ENCODE measurements around the gene KIF13A. TPM values are rescaled to one million over a fixed set of nuclear protein-coding genes. Genes with fewer than 3 reads are reported as not detected.
"Not testable (repeated sequence)": the region's sequence is repeated elsewhere in the genome, so short reads cannot be mapped to it uniquely, and the experiment has no call there.

KIF13A gene
- not detected in 2 replicates for total RNA-seq

DNA sequence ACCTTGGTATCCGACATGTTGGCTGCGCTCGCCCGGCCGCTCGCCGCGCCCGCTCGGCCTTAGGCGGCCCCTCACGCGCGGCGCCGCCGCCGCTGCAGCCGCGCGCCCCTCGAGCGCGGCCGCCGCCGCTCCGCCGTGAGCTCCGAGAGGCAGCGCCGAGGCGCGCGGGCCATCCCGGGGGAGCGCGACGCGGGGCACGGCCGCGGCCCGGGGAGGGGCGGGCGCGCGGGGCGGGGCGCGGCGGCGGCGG is at the start of gene KIF13A:
Gene KIF13A (minus strand): TSS at position 189 of the 250 bp plus-strand sequence. CDS start 172 bp downstream, at position 17.
- DNase-seq (ENCODE audit: low spot score) = no peak
- intact Hi-C loops (cut with micrococcal nuclease) = loop anchor here (10.0 kb wide), 2 partner anchors 383 to 517 kb away; partner anchors contain the start of gene FAM8A1

DNA sequence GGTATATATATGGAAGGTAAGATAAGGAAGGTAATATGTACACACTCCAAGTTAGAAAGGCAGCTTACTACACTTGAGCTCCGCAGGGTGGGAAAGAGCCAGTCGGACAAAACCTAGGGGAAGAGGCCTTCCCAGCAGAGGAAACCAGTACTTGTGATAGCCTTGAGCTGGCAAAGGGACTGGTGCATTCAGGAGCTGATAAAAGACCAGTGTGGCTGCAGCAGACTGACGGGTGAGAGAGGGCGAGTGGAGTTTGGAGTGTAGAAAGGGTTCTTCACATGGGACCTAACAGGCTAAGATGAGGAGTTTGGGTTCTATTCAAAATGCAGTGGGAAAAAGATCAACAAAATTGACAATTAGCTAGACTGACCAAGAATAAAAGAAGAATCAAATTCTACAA is 49.3 kb upstream of the KIF13A start:
- H3K36me3 Mint-ChIP-seq (ENCODE audit: low read depth) = no peaks in the 10 kb centered on the region
- intact Hi-C loops (cut with micrococcal nuclease) = no loop called here
- H3K4me1 Mint-ChIP-seq (ENCODE audit: low read depth) = no peaks in the 10 kb centered on the region
- peaks cover 8% of the 10 kb centered on the region for H3K27me3 Mint-ChIP-seq (ENCODE audit: insufficient read depth)
- no peaks in the 10 kb centered on the region for H3K9me3 Mint-ChIP-seq
- no peak for DNase-seq (ENCODE audit: low spot score)
- no peak overlapping the region for H3K4me3 Mint-ChIP-seq
- no peak overlapping the region for H3K27ac Mint-ChIP-seq

More for the DNA sequence above, at the start of gene KIF13A:
- no peaks in the 10 kb centered on the region for H3K9me3 Mint-ChIP-seq
- peaks cover 69% of the 10 kb centered on the region for H3K27me3 Mint-ChIP-seq (ENCODE audit: insufficient read depth)
- H3K4me3 Mint-ChIP-seq = peak within 1 kb of the TSS; percentile 85
- H3K36me3 Mint-ChIP-seq (ENCODE audit: low read depth) = peaks cover 4% of the 10 kb centered on the region
- H3K27ac Mint-ChIP-seq = no peak within 1 kb of the TSS
- H3K4me1 Mint-ChIP-seq (ENCODE audit: low read depth) = peaks cover 9% of the 10 kb centered on the region

DNA sequence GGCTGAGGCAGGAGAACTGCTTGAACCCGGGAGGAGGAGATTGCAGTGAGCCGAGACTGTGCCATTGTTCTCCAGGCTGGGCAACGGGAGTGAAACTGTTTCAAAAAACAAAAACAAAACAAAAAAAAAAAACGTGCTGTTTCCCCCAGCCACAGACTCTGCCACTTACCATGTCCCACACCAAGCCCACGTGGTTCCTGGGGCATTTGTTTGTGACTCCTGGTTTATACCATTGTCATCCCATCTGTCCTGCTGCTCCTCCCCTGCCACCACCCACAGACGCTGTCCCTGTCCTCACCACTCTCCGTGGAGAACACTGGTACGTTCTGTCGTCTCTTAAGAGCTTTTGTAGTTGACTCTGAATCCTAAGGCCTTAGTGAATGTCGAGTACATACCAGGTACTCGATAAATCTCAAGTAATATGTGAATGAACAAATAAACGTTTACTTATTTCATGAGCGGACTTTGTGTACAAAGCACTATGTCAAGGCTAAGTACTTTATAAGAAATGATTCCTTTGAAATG is 48.0 kb upstream of the KIF13A start:
- Mint-ChIP-seq H3K4me1 (ENCODE audit: low read depth) (no peaks in the 10 kb centered on the region), H3K9me3 (no peaks in the 10 kb centered on the region), H3K27me3 (ENCODE audit: insufficient read depth) (peaks cover 5% of the 10 kb centered on the region), H3K4me3 (no peak overlapping the region), H3K36me3 (ENCODE audit: low read depth) (no peaks in the 10 kb centered on the region), H3K27ac (no peak overlapping the region)
- intact Hi-C loops (cut with micrococcal nuclease) = no loop called here
- no peak for DNase-seq (ENCODE audit: low spot score)

DNA sequence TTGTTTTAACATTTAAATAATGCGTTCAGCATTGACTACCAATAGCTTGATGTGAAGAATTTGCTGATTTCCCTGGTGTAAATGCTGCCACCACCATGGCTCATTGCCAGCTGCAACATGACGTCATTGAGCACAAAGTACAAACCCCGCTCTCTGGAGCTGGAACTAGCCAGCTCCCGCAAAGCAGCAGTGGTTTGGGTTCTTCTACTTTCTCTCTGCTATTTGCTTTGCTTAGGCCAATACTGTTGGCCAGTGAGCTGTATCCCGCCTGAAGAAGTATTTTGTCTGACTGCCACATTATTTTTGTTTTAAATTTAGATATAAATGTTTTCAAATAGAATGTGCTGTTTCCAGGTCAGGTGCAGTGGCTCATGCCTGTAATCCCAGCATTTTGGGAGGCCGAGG is 47.4 kb upstream of the KIF13A start:
- Mint-ChIP-seq H3K4me3 (no peak overlapping the region), H3K27ac (no peak overlapping the region), H3K9me3 (no peaks in the 10 kb centered on the region), H3K36me3 (ENCODE audit: low read depth) (no peaks in the 10 kb centered on the region), H3K4me1 (ENCODE audit: low read depth) (no peaks in the 10 kb centered on the region), H3K27me3 (ENCODE audit: insufficient read depth) (peaks cover 5% of the 10 kb centered on the region)
- intact Hi-C loops (cut with micrococcal nuclease) = no loop called here
- DNase-seq (ENCODE audit: low spot score) = no peak

DNA sequence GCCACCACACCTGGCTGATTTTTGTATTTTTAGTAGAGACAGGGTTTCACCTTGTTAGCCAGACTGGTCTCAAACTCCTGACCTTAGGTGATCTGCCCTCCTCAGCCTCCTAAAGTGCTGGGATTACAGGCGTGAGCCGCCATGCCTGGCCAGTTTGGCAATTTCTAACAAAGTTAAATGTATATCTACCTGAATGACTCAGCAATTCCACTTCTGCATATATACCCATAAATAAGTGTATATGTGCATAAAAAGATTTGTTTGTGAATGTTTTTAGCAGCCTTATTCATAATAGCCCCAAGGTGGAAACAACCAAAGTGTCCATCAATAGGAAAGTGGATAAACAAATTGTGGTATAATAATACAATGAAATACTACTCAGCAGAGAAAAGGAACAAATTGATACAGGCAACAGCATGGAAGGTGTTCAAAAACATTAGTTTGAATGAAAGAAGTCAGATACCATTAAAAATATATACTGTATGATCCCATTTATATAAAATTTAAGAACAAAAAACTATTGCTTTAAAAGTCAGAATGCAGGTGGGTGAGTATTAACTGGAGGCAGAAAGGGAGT is 44.3 kb upstream of the KIF13A start:
- Mint-ChIP-seq H3K4me1 (ENCODE audit: low read depth) (no peaks in the 10 kb centered on the region), H3K36me3 (ENCODE audit: low read depth) (no peaks in the 10 kb centered on the region), H3K9me3 (no peaks in the 10 kb centered on the region), H3K27me3 (ENCODE audit: insufficient read depth) (peaks cover 3% of the 10 kb centered on the region), H3K27ac (no peak overlapping the region), H3K4me3 (no peak overlapping the region)
- DNase-seq (ENCODE audit: low spot score) = no peak
- intact Hi-C loops (cut with micrococcal nuclease) = no loop called here

DNA sequence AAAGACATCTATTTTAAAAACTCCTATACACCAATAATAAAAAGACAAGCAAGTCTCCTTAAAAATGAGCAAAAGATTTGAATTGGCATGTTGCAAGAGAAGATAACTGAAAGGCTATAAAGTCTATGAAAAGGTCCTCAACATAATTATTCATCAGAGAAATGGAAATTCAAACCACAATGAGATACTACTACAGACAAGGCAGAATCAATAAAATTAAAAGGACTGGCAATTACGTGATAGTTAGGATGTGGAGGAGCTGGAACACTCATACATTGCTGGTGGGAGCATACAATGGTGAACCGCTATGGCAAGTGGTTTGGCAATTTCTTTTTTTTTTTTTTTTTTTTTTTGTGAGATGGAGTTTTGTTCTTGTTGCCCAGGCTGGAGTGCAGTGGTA is 43.8 kb upstream of the KIF13A start:
- H3K27me3 Mint-ChIP-seq (ENCODE audit: insufficient read depth) = peaks cover 2% of the 10 kb centered on the region
- H3K9me3 Mint-ChIP-seq = no peaks in the 10 kb centered on the region
- no peaks in the 10 kb centered on the region for H3K36me3 Mint-ChIP-seq (ENCODE audit: low read depth)
- intact Hi-C loops (cut with micrococcal nuclease) = no loop called here
- H3K4me3 Mint-ChIP-seq = no peak overlapping the region
- DNase-seq (ENCODE audit: low spot score) = no peak
- no peak overlapping the region for H3K27ac Mint-ChIP-seq
- H3K4me1 Mint-ChIP-seq (ENCODE audit: low read depth) = no peaks in the 10 kb centered on the region

DNA sequence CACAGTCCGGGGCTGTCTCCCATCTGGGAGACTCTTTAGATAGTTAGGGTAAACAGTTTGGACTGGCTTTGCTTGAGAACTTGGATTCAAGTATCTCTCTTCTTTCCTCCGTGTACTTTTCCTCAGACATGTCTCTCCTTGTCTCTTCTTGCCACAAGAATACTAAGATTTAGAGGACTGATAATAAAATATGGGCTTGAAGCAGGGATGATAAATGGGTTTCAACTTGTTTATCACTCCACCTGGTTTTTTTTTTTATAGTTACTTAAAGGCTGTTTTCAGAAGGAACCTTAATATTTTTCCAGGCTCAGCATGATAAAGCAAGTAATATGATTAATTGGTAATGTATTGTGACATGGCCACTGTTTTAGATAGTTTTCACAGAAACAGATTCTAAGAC is 40.9 kb upstream of the KIF13A start:
- Mint-ChIP-seq H3K4me1 (ENCODE audit: low read depth) (no peaks in the 10 kb centered on the region), H3K9me3 (no peaks in the 10 kb centered on the region), H3K36me3 (ENCODE audit: low read depth) (no peaks in the 10 kb centered on the region), H3K27ac (no peak overlapping the region), H3K27me3 (ENCODE audit: insufficient read depth) (peaks cover 2% of the 10 kb centered on the region), H3K4me3 (no peak overlapping the region)
- intact Hi-C loops (cut with micrococcal nuclease) = no loop called here
- no peak for DNase-seq (ENCODE audit: low spot score)

DNA sequence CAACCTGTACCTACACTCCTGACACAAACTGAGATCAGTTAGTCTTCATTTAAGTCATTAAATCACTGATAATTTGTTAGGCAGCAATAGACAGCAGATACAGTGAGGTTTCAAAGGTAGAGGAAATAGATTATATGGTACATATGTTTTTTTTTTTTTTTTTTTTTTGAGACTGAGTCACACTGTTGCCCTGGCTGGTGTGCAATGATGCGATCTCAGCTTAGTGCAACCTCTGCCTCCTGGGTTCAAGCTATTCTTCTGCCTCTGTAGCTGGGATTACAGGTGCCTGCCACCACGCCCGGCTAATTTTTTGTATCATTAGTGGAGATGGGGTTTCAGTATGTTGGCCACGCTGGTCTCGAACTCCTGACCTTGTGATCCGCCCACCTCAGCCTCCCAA is 38.2 kb upstream of the KIF13A start:
- no peaks in the 10 kb centered on the region for H3K9me3 Mint-ChIP-seq
- no peak overlapping the region for H3K4me3 Mint-ChIP-seq
- intact Hi-C loops (cut with micrococcal nuclease) = no loop called here
- no peaks in the 10 kb centered on the region for H3K4me1 Mint-ChIP-seq (ENCODE audit: low read depth)
- no peak for DNase-seq (ENCODE audit: low spot score)
- H3K27me3 Mint-ChIP-seq (ENCODE audit: insufficient read depth) = peaks cover 2% of the 10 kb centered on the region
- no peaks in the 10 kb centered on the region for H3K36me3 Mint-ChIP-seq (ENCODE audit: low read depth)
- no peak overlapping the region for H3K27ac Mint-ChIP-seq

DNA sequence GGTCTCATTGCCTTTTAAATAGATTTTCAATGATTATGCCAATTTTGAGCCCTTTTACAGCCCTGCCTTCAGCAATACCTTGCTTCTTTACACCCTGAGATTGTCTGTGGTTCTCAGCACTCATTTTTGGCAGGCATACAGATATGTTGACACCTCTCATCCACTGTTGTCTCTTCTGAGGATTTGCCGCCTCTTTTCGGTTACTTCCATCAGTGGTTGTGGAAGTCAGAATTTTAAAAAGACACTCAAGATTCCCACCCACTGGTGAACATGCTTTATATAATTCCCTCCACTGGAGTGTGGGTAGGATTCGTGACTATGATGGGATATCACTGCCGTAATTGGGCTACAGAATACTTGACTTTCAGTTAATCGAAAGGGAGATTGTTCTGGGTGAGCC is 37.4 kb upstream of the KIF13A start:
- H3K27ac Mint-ChIP-seq = no peak overlapping the region
- no peak overlapping the region for H3K4me3 Mint-ChIP-seq
- DNase-seq (ENCODE audit: low spot score) = no peak
- no peaks in the 10 kb centered on the region for H3K4me1 Mint-ChIP-seq (ENCODE audit: low read depth)
- peaks cover 2% of the 10 kb centered on the region for H3K27me3 Mint-ChIP-seq (ENCODE audit: insufficient read depth)
- no peaks in the 10 kb centered on the region for H3K36me3 Mint-ChIP-seq (ENCODE audit: low read depth)
- H3K9me3 Mint-ChIP-seq = no peaks in the 10 kb centered on the region
- intact Hi-C loops (cut with micrococcal nuclease) = no loop called here

DNA sequence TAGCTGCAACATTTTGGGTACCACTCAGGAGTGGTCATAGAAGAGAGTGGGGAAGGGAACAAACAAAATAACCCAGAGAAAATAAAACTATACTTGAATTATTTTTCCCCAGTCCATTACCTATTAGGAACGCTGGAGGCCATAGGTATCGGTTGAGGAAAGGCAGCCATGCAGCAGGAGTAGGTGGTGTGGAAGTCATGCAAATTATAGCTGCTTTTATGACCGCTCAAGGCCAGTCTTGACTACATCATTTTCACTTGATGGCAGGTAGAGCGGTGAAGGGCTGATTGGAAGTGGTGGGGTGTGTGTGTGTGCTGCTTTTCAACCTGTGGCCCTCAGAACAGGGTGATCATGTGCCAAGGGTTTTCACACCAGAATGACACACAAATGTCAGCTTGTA is 36.5 kb upstream of the KIF13A start:
- H3K4me1 Mint-ChIP-seq (ENCODE audit: low read depth) = no peaks in the 10 kb centered on the region
- no peaks in the 10 kb centered on the region for H3K9me3 Mint-ChIP-seq
- H3K4me3 Mint-ChIP-seq = no peak overlapping the region
- peaks cover 2% of the 10 kb centered on the region for H3K27me3 Mint-ChIP-seq (ENCODE audit: insufficient read depth)
- no peak for DNase-seq (ENCODE audit: low spot score)
- H3K27ac Mint-ChIP-seq = no peak overlapping the region
- intact Hi-C loops (cut with micrococcal nuclease) = no loop called here
- no peaks in the 10 kb centered on the region for H3K36me3 Mint-ChIP-seq (ENCODE audit: low read depth)

DNA sequence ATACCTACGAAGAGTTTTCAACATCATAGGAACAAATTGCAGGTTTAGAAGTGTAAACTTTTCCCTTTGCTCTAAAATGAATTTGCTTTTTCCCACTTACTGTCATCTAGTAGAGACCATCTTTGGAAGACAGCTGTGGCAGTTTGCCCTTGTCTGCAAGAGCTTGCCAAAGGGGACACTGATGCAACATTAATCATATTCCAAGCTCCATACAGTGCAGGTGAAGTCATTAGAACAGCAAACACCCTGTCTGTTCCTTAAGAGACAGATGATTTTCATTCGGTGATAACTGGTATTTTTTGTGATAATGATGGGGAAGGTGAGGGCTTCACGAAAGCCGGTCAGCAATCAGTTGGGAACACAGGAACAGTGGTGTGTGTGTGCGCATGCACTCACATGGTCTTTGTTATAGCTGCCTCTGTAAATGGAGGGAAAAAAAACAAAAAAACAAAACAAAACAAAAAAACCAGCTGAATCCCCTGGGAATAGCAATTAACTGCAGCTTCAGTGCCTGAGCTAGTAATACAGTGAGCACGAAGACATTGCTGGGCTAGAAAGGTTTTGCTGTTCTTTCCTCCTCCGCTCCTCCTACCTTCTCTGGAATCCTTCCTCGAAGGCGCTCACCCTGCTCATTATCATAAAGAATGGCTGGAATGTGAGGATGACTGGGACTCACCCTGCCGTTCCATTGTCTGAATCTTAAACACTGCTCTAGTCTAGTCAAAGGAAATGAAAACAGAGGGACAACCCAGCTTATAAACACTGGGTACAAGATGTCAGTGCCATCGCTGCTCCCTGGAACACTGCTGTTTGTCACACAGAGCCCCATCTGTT is 35.2 kb upstream of the KIF13A start:
- no peak for DNase-seq (ENCODE audit: low spot score)
- no peaks in the 10 kb centered on the region for H3K9me3 Mint-ChIP-seq
- H3K4me1 Mint-ChIP-seq (ENCODE audit: low read depth) = no peaks in the 10 kb centered on the region
- intact Hi-C loops (cut with micrococcal nuclease) = no loop called here
- H3K27me3 Mint-ChIP-seq (ENCODE audit: insufficient read depth) = no peaks in the 10 kb centered on the region
- H3K36me3 Mint-ChIP-seq (ENCODE audit: low read depth) = no peaks in the 10 kb centered on the region
- no peak overlapping the region for H3K27ac Mint-ChIP-seq
- no peak overlapping the region for H3K4me3 Mint-ChIP-seq

DNA sequence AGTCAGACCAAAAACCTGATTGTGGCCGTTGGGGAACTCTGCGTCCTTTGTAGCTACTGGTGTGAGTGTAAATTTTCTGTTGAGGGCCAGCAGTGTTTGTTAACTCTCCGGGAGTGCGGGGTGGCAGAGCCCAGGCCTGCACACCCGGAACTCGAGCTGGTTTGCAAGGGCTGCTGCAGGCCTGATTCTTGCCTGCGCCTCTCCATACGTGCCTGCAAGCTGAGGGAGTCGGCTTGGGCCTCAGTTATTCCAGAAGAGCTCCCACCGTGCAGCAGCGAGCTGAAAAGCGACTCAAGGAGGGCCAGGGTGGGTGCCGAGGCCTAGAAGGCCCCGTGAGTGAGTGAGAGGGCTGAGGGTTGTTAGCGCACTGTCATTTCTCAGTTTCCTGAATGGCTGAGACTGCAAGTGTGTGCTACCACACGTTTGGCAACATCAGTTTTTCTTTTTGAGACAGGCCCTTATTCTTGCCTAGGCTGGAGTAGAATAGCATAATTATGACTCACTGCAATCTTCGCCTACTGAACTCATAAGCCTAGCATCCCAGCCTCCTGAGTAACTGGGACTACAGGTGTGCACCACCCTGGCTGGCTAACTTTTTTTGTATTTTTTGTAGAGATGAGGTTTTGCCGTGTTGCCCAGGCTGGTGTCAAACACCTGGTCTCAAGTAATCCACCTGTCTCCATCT is 33.9 kb upstream of the KIF13A start:
- intact Hi-C loops (cut with micrococcal nuclease) = no loop called here
- Mint-ChIP-seq H3K27me3 (ENCODE audit: insufficient read depth) (no peaks in the 10 kb centered on the region), H3K9me3 (no peaks in the 10 kb centered on the region), H3K36me3 (ENCODE audit: low read depth) (no peaks in the 10 kb centered on the region), H3K4me1 (ENCODE audit: low read depth) (no peaks in the 10 kb centered on the region), H3K4me3 (no peak overlapping the region), H3K27ac (no peak overlapping the region)
- DNase-seq (ENCODE audit: low spot score) = no peak

DNA sequence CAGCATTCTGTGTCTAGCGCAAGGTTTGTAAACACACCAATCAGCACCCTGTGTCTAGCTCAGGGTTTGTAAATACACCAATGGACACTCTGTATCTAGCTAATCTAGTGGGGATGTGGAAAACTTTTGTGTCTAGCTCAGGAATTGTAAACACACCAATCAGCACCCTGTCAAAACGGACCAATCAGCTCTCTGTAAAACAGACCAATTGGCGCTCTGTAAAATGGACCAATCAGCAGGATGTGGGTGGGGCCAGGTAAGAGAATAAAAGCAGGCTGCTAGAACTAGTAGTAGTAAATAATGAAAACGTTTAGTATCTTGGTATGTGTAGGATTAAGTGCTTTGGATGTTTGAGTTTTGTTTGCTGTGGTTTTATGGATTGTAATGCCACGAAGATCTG is 33.1 kb upstream of the KIF13A start:
- DNase-seq (ENCODE audit: low spot score); H3K4me1 Mint-ChIP-seq (ENCODE audit: low read depth); H3K36me3 Mint-ChIP-seq (ENCODE audit: low read depth); H3K27me3 Mint-ChIP-seq (ENCODE audit: insufficient read depth); H3K27ac Mint-ChIP-seq; H3K4me3 Mint-ChIP-seq; intact Hi-C loops (cut with micrococcal nuclease); H3K9me3 Mint-ChIP-seq: not testable (repeated sequence)
